Esophagus (tissue), 2 donors: ENCODE results near the gene APMAP. TPM values are rescaled to one million over a fixed set of nuclear protein-coding genes. Genes with fewer than 3 reads are reported as not detected.

Experiments used
- H3K27ac ChIP-seq, 2 donors: one replicate each; pipeline ENCODE4 v1.5.1; 2013; ENCODE audit warnings: low read depth in 2 of 2, mild to moderate bottlenecking in 2 of 2, inconsistent platforms in 1 of 2, low read length in 1 of 2, moderate library complexity in 1 of 2
- H3K27me3 ChIP-seq, 2 donors: one replicate each; pipeline ENCODE4 v1.6.1; 2013; ENCODE audit warnings: low read length in 2 of 2, control low read depth in 1 of 2, mild to moderate bottlenecking in 1 of 2; ENCODE audit not compliant: insufficient read depth in 2 of 2, control insufficient read depth in 1 of 2
- H3K36me3 ChIP-seq, 2 donors: one replicate each; pipeline ENCODE4 v1.6.1; 2013; ENCODE audit warnings: low read length in 1 of 2; ENCODE audit not compliant: control insufficient read depth in 2 of 2, insufficient read depth in 2 of 2
- H3K4me1 ChIP-seq, 2 donors: one replicate each; pipeline ENCODE4 v1.6.1; 2013; ENCODE audit warnings: low read length in 1 of 2; ENCODE audit not compliant: control insufficient read depth in 2 of 2, insufficient read depth in 2 of 2
- H3K4me3 ChIP-seq, 2 donors: one replicate each; pipeline ENCODE4 v1.5.1; 2013; ENCODE audit warnings: low read length in 2 of 2, mild to moderate bottlenecking in 2 of 2, low read depth in 1 of 2, moderate library complexity in 1 of 2
- H3K9me3 ChIP-seq, 2 donors: one replicate each; pipeline ENCODE4 v1.6.1; 2013; ENCODE audit warnings: mild to moderate bottlenecking in 2 of 2, low read depth in 1 of 2, low read length in 1 of 2, moderate library complexity in 1 of 2; ENCODE audit not compliant: control insufficient read depth in 2 of 2, insufficient read depth in 1 of 2
- WGBS, 2 donors: extraction: QIAGEN DNeasy Blood & Tissue Kit; methylation state at CpG; one replicate each; pipeline ENCODE4 v1.1.7; 2013; 5-methylcytosine and 5-hydroxymethylcytosine counted together
- polyA plus RNA-seq, 2 donors: library from polyadenylated mRNA; stranded (reverse); fragments of 200-250 nt; gene quantifications; one replicate each; pipeline ENCODE4 v1.2.3, GENCODE V29; 2013
- donor health status: healthy with polysubstance abuse.
- donor health status: Bipolar disorder and iron deficiency.

Gene APMAP
- polyA plus RNA-seq, 2 donors: 9.6 to 20.5 TPM

GRCh38 chr20:25018425-25018824 is 25.9 kb upstream of the APMAP start:
- Histone ChIP-seq H3K9me3 (no peaks in the 10 kb centered on the region), H3K36me3 (peaks cover 3 to 19% of the 10 kb centered on the region in 2 donors), H3K27me3 (no peaks in the 10 kb centered on the region), H3K4me3 (no peak overlapping the region), H3K27ac (no peak overlapping the region), H3K4me1 (peaks cover 7 to 23% of the 10 kb centered on the region in 2 donors)
- WGBS, 2 donors: 54 to 87% methylated on average over 2 of the region's 2 CpGs

DNA sequence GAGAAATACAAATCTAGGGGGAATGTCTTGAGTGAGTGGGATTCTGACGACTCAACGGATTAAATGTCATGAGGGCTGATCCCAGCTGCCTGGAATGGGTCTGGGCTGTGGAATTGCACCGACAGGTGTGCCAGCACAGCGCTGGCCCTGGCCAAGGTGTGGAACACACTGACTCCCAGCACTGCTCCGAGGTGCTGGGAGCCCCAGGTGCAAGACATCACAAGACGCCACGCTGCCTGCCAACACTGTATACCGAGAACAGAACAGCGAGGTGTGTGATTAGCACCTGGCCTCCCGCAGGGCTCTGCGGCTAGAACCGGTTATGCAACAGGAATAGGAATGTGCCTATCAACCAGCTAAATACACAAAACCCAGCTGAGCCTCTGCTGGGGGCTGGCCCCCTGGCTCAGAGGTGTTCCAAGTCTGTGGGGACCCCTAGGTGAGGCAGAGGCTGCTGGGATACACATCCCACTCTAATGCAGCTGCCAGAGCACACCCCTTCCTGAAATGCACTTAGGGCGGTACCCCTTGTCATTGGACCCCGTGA is 24.8 kb upstream of the APMAP start:
- Histone ChIP-seq H3K27ac (peak overlapping the region; percentile 57 to 77), H3K4me1 (peaks cover 7 to 17% of the 10 kb centered on the region in 2 donors)
- 46 to 52% methylated on average over 14 of the region's 14 CpGs for WGBS, 2 donors

GRCh38 chr20:25016471-25016870 is 23.9 kb upstream of the APMAP start:
- Histone ChIP-seq H3K27me3 (no peaks in the 10 kb centered on the region), H3K36me3 (peaks cover 6 to 33% of the 10 kb centered on the region in 2 donors), H3K27ac (no peak overlapping the region), H3K4me1 (peaks cover 5 to 17% of the 10 kb centered on the region in 2 donors), H3K4me3 (no peak overlapping the region), H3K9me3 (no peaks in the 10 kb centered on the region)
- WGBS, 2 donors: 80 to 83% methylated on average over 11 of the region's 11 CpGs

More for the DNA sequence above, 24.8 kb upstream of the APMAP start:
- Histone ChIP-seq H3K9me3 (no peaks in the 10 kb centered on the region), H3K4me3 (no peak overlapping the region), H3K36me3 (peaks cover 6 to 26% of the 10 kb centered on the region in 2 donors), H3K27me3 (no peaks in the 10 kb centered on the region)

DNA sequence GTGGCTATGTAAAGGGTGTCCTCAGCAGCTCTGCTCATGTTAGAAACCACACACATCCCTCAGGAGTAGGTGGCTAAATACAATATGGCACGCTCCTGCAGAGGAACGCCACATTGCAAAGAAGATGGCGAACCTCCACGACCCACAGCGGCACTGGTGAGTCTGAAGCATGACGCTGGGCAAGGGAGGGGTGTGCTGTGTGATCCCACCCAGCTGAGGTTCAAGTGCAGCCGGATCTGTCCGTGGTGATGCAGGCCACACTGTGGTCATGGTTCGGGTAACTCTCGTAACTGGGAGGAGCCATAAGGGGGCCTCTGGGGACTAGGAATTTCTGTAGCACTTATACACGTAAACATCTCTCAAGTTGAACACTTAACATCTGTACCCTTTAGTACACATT is 23.4 kb upstream of the APMAP start:
- no peak overlapping the region for H3K27ac ChIP-seq
- no peak overlapping the region for H3K4me3 ChIP-seq
- 81 to 92% methylated on average over 11 of the region's 11 CpGs for WGBS, 2 donors
- H3K9me3 ChIP-seq: no peaks in the 10 kb centered on the region
- peaks cover 6 to 34% of the 10 kb centered on the region in 2 donors for H3K36me3 ChIP-seq
- H3K27me3 ChIP-seq: no peaks in the 10 kb centered on the region
- peaks cover under 1 to 14% of the 10 kb centered on the region in 2 donors for H3K4me1 ChIP-seq

- no peak overlapping the region for H3K27ac ChIP-seq
- 94 to 96% methylated on average over 11 of the region's 11 CpGs for WGBS, 2 donors
- H3K4me3 ChIP-seq: no peak overlapping the region
- peaks cover 6 to 34% of the 10 kb centered on the region in 2 donors for H3K36me3 ChIP-seq
- no peaks in the 10 kb centered on the region for H3K27me3 ChIP-seq
- H3K9me3 ChIP-seq: no peaks in the 10 kb centered on the region
- peaks cover 0 to 14% of the 10 kb centered on the region in 2 donors for H3K4me1 ChIP-seq
Measured at GRCh38 chr20:25014816-25015215, 22.3 kb upstream of the APMAP start.

DNA sequence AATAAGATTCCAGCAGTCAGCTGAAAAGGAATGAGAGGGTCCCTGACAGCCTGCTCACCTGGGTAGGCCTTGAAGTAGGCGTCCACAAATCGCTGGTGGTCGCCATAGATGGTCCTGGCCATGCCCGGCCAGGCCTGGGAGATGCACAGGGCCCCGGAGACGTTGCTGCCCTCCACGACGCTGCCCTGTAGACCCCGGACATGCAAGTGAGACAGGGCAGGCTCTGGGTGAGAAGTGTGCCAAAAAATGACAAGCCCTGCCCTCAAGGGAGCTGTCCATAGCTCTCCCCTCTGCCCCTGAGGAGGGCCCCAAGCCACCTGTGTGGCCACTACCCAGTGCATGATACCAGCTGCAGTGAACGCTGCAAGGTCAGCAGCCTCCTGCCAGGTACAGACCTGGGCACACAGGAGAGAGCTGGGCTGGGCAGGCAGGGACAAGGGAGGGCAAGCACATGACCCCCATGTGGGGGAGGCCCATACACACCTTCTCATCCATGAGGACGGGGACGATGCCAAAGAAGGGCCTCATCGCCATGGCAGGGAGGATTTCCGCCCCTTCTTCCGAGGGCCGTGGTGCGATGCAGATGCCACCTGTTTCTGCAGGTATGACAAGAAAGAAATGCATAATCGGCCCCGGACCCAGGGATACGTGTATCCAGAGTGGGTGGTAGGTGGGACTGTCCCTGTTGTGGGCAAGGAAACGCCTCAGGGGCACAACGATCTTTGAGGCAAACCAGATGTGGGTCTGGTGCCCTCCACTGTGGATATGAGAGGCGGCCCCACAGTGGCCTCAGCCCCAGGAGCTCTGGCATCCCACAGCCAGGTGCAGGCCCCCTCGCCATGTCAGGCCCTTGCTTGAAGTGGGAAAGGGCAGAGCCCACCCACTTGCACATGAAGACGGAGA is 21.2 kb upstream of the APMAP start:
- no peak overlapping the region for H3K4me3 ChIP-seq

GRCh38 chr20:25012616-25013189 is 20.2 kb upstream of the APMAP start:
- Histone ChIP-seq H3K9me3 (no peaks in the 10 kb centered on the region), H3K4me3 (no peak overlapping the region), H3K36me3 (peaks cover 6 to 36% of the 10 kb centered on the region in 2 donors), H3K27me3 (no peaks in the 10 kb centered on the region), H3K4me1 (peaks cover 2 to 8% of the 10 kb centered on the region in 2 donors), H3K27ac (no peak overlapping the region)
- WGBS, 2 donors: 93 to 96% methylated on average over 21 of the region's 21 CpGs

More for the DNA sequence above, 21.2 kb upstream of the APMAP start:
- 93% methylated on average over 25 of the region's 25 CpGs for WGBS, 2 donors
- H3K36me3 ChIP-seq: peaks cover 6 to 34% of the 10 kb centered on the region in 2 donors
- no peaks in the 10 kb centered on the region for H3K27me3 ChIP-seq
- no peaks in the 10 kb centered on the region for H3K9me3 ChIP-seq
- H3K27ac ChIP-seq: no peak overlapping the region
- H3K4me1 ChIP-seq: peaks cover 0 to 10% of the 10 kb centered on the region in 2 donors

DNA sequence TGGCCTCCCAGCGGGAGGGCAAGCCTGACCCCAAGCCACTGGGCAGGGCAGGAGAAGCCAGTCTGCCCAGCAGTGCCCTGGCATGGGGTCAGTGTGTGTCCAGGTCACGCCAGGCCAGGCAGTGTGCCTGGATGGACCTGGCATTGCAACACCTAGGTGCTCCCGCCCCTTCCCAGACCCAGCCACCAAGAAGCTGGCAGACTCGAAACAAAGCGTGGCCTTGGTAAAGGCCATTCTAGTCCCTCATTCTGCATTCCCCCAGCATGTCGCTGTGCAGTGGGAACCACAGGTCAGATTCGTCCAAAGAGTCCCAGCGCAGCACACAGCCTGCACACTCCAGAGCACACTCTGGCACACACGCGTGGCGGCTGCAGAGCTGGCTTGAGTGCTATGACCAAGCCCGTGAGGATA is 19.3 kb upstream of the APMAP start:
- H3K27ac ChIP-seq: no peak overlapping the region
- no peaks in the 10 kb centered on the region for H3K9me3 ChIP-seq
- no peaks in the 10 kb centered on the region for H3K27me3 ChIP-seq
- H3K4me3 ChIP-seq: no peak overlapping the region
- H3K4me1 ChIP-seq: peaks cover 2 to 5% of the 10 kb centered on the region in 2 donors
- WGBS, 2 donors: 91 to 95% methylated on average over 12 of the region's 12 CpGs
- H3K36me3 ChIP-seq: peaks cover 6 to 41% of the 10 kb centered on the region in 2 donors

DNA sequence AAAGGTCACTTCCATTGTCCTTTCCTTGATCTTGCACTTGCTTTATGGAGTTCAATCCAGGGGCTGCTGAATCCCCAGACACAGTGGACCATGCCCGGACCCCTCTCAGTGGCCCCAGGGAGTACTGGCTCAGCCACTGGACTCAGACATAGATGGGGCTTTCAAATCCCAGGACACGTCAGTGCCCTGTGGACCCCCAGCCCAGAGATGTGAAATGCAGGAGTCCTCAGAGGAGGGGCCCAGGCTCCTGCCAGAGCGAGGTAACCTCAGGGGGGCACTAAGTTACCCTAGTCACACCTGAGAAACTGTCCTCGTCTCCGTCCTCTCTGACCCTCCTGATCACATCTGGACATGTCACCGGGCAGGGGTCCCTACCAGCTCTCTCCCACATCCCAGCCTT is 18.7 kb upstream of the APMAP start:
- Histone ChIP-seq H3K27ac (no peak overlapping the region), H3K4me3 (no peak overlapping the region), H3K27me3 (no peaks in the 10 kb centered on the region), H3K36me3 (peaks cover 6 to 44% of the 10 kb centered on the region in 2 donors), H3K9me3 (no peaks in the 10 kb centered on the region), H3K4me1 (peaks cover 0 to 2% of the 10 kb centered on the region in 2 donors)
- 95% methylated on average over 6 of the region's 6 CpGs for WGBS, 2 donors
